Sigmoid colon (tissue), 4 donors: ENCODE results near the gene DTNA.

Experiments used
- EP300 ChIP-seq, 4 donors: sonication (generic); formaldehyde crosslinking; IDR thresholded peaks; one replicate each; pipeline ENCODE4 v1.6.1; 2017; ENCODE audit warnings: antibody characterized with exemption in 4 of 4
- POLR2A ChIP-seq, 2 donors: fragments of 450-650 bp; IDR thresholded peaks; one replicate each; pipeline ENCODE4 v1.6.1; 2016; ENCODE audit warnings: antibody characterized with exemption in 2 of 2, mild to moderate bottlenecking in 2 of 2, moderate library complexity in 2 of 2
- TF ChIP-seq, protein P1 (sequence below), 4 experiments: fragments of 450-650 bp in 3 of 4; fragments of 200-600 bp in 1 of 4; IDR thresholded peaks; one replicate each; pipeline ENCODE4 v1.5.1; 2016 to 2019; ENCODE audit warnings: antibody characterized with exemption in 4 of 4, mild to moderate bottlenecking in 3 of 4, moderate library complexity in 2 of 4

- TF ChIP-seq POLR2A (IDR thresholded peaks at IDR 0.05) (no peak), EP300 (IDR thresholded peaks at IDR 0.05) (no peak)
- TF ChIP-seq, protein P1, sequence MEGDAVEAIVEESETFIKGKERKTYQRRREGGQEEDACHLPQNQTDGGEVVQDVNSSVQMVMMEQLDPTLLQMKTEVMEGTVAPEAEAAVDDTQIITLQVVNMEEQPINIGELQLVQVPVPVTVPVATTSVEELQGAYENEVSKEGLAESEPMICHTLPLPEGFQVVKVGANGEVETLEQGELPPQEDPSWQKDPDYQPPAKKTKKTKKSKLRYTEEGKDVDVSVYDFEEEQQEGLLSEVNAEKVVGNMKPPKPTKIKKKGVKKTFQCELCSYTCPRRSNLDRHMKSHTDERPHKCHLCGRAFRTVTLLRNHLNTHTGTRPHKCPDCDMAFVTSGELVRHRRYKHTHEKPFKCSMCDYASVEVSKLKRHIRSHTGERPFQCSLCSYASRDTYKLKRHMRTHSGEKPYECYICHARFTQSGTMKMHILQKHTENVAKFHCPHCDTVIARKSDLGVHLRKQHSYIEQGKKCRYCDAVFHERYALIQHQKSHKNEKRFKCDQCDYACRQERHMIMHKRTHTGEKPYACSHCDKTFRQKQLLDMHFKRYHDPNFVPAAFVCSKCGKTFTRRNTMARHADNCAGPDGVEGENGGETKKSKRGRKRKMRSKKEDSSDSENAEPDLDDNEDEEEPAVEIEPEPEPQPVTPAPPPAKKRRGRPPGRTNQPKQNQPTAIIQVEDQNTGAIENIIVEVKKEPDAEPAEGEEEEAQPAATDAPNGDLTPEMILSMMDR (IDR thresholded peaks at IDR 0.05): no peak
Measured at GRCh38 chr18:34915046-34915445, 204.9 kb downstream of the DTNA start.
